ENCODE measurements around the gene ARFGAP3.

DNA sequence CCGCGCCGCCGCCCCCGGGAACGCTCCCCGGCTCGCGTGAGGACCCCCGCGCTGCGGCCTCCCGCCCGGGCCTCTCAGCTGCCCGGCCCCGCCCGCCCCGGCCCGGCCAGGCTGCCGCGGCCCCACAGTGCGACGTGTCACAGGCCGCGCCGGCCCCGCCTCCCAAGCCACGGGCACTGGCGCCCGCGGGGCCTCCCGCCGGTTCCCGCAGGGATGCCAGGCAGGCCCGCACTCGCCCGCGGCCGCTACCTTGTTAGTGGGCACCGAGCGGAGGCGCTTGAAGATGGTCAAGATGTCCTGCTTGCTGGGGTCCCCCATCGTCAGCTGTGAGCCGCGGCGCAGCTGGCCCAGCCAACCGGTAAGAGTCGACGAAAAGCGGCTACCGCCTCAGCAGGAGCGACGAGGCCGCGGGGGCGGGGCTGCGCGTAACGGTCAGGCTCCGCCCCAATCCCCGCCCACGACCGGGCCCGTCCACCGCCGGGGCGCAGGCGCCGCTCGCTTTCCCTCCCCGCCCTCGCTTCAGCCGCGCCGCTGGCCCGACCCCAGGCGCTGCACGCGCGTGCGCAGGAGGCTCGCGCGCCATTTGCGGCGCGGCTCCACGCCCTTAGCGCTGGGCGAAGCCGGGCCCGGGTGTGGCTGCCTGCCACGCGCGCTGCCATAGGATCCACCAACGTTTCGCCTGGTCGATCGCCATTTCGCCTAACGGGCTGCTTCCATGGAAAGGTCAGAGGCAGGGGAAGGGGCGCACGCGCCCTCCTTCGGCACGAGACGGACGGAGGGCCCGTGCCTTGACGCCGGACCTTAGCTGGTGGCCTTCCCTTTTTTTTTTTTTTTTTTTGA lies at the start of gene ARFGAP3:
- TF ChIP-seq, protein P1, sequence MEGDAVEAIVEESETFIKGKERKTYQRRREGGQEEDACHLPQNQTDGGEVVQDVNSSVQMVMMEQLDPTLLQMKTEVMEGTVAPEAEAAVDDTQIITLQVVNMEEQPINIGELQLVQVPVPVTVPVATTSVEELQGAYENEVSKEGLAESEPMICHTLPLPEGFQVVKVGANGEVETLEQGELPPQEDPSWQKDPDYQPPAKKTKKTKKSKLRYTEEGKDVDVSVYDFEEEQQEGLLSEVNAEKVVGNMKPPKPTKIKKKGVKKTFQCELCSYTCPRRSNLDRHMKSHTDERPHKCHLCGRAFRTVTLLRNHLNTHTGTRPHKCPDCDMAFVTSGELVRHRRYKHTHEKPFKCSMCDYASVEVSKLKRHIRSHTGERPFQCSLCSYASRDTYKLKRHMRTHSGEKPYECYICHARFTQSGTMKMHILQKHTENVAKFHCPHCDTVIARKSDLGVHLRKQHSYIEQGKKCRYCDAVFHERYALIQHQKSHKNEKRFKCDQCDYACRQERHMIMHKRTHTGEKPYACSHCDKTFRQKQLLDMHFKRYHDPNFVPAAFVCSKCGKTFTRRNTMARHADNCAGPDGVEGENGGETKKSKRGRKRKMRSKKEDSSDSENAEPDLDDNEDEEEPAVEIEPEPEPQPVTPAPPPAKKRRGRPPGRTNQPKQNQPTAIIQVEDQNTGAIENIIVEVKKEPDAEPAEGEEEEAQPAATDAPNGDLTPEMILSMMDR (IDR thresholded peaks at IDR 0.05; ENCODE audit: low read length), result no peak
- no peak for TF ChIP-seq EZH2 (optimal IDR thresholded peaks at IDR 0.05; ENCODE audit: low read depth, low read length)
- TF ChIP-seq EZH2phosphoT487 (IDR thresholded peaks at IDR 0.05; ENCODE audit: low read length), result no peak

Measured in MM.1S (cell line).